Activated B cell treated with CpG ODN at 0.5 μM for 24 hours (primary cell): ENCODE measurements around the gene IRF8. TPM values are rescaled to one million over a fixed set of nuclear protein-coding genes. Genes with fewer than 3 reads are reported as not detected.
"Not testable (repeated sequence)": the region's sequence is repeated elsewhere in the genome, so short reads cannot be mapped to it uniquely, and the experiment has no call there.

Source experiments
- ATAC-seq: fragments of 200-7000 bp; cut with Tn5 transposase; one replicate; pipeline ENCODE4 v1.10.0; 2021; ENCODE audit warnings: low read depth, mild to moderate bottlenecking, moderate library complexity
- CTCF ChIA-PET: fragments of 350-600 bp; sonication (Branson Sonifier 250); formaldehyde crosslinking; loops from one replicate; lab custom pipeline; 2021; ENCODE audit warnings: antibody characterized with exemption; lab: Charles Lee
- POLR2A ChIA-PET: fragments of 350-600 bp; sonication (Branson Sonifier 250); formaldehyde crosslinking; loops from one replicate; lab custom pipeline; 2021; ENCODE audit warnings: antibody characterized with exemption; lab: Charles Lee
- DNase-seq: peaks from one replicate; pipeline ENCODE4 v3.0.0; 2022
- H3K27ac Mint-ChIP-seq: one replicate; pipeline ENCODE4 v1.8.0; 2020; ENCODE audit warnings: mixed read lengths
- H3K27me3 Mint-ChIP-seq: one replicate; pipeline ENCODE4 v1.8.0; 2021; ENCODE audit warnings: mixed read lengths
- H3K36me3 Mint-ChIP-seq: one replicate; pipeline ENCODE4 v1.8.0; 2021; ENCODE audit warnings: low read depth, mixed read lengths
- H3K4me1 Mint-ChIP-seq: one replicate; pipeline ENCODE4 v1.8.0; 2021; ENCODE audit warnings: mixed read lengths
- H3K4me3 Mint-ChIP-seq: one replicate; pipeline ENCODE4 v1.8.0; 2020; ENCODE audit warnings: mild to moderate bottlenecking, mixed read lengths
- H3K9me3 Mint-ChIP-seq: one replicate; pipeline ENCODE4 v1.8.0; 2020; ENCODE audit warnings: mixed read lengths
- CTCF ChIP-seq: fragments of 200-600 bp; IDR thresholded peaks from one replicate; pipeline ENCODE4 v1.8.0; 2022; ENCODE audit warnings: antibody characterized with exemption, mild to moderate bottlenecking
- intact Hi-C: fragments of 100-400 bp; cut with micrococcal nuclease; formaldehyde crosslinking; loops from one replicate; pipeline ENCODE4 v1.15.1; 2024
- total RNA-seq: library from RNA; stranded (reverse); gene quantifications from 2 replicates; pipeline ENCODE4 v1.2.3, GENCODE V29; 2022

Gene IRF8
- total RNA-seq, 1 donor from 2014 or later, result 248 TPM

- Mint-ChIP-seq H3K27me3 (no peaks in the 10 kb centered on the region), H3K4me1 (peaks cover 74% of the 10 kb centered on the region), H3K4me3 (peak overlapping the region; percentile 64), H3K9me3 (no peaks in the 10 kb centered on the region), H3K36me3 (no peaks in the 10 kb centered on the region), H3K27ac (peak overlapping the region; percentile 90)
- intact Hi-C loops, result loop anchor here (2.0 kb wide), 1 partner anchor 34 kb away; no protein-coding TSS in a partner anchor
- POLR2A ChIA-PET, result interaction anchor here (0.7 to 6.1 kb wide), 4 partner anchors 33 to 67 kb away, joined by 3 to 54 read pairs (median 5); partner anchors contain the start of gene IRF8
- no peak for TF ChIP-seq CTCF
- ATAC-seq, result no peak
- CTCF ChIA-PET, result interaction anchor here (1.5 to 1.6 kb wide), 2 partner anchors 39 to 48 kb away, joined by 5 read pairs; no protein-coding TSS in a partner anchor
- DNase-seq, result no peak
Observed at GRCh38 chr16:85869206-85869605, 29.8 kb upstream of the IRF8 start.

DNA sequence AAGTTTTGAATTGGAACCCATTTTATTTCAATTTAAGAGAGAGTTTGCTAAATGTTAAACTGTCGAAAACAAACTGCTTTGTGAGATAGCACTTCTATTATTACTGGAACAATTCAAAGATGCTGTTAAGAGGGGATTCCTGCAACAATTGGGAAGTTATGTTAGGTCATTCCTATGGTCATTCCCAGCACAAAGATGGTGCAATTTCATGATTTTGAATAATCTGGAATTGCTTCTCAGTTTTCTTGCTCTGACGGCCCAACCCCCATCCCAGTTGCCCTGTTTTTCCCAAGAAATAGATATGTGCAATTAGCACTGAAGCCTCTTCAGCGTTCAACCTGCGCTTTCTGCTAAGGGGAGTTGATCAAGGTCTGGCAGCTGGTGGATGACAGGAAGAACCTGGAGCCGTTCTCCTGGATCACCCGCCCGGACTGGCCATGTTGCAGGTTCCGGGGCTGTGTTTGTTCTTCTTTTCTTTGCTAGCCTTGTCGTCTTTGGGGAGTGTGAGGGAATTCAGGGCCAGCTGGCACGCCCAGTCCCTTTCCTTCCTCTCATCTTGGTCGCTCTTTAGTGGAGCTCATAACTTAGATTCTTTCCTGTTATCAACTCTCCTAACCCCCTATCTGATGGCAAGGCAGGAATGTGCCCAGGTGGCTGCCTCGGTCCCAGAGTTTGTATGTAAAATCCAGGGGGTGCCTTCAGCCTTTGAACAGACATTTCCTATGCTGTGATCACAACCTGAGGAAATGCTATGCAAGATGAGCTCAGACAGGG is 29.0 kb upstream of the IRF8 start:
- intact Hi-C loops, result loop anchor here (1.0 to 2.0 kb wide), 2 partner anchors 18 to 33 kb away; no protein-coding TSS in a partner anchor
- Mint-ChIP-seq H3K4me3 (peak overlapping the region; percentile 70), H3K9me3 (no peaks in the 10 kb centered on the region), H3K27me3 (no peaks in the 10 kb centered on the region), H3K4me1 (peaks cover 79% of the 10 kb centered on the region), H3K36me3 (no peaks in the 10 kb centered on the region), H3K27ac (peak overlapping the region; percentile 90)
- CTCF ChIA-PET, result interaction anchor here (0.8 kb wide), 1 partner anchor 48 kb away, joined by 4 read pairs; no protein-coding TSS in a partner anchor
- no peak for TF ChIP-seq CTCF
- DNase-seq, result no peak
- POLR2A ChIA-PET, result interaction anchor here (0.7 to 6.1 kb wide), 6 partner anchors 17 to 66 kb away, joined by 3 to 54 read pairs (median 3); partner anchors contain the start of gene IRF8
- peak; percentile 3 for ATAC-seq

DNA sequence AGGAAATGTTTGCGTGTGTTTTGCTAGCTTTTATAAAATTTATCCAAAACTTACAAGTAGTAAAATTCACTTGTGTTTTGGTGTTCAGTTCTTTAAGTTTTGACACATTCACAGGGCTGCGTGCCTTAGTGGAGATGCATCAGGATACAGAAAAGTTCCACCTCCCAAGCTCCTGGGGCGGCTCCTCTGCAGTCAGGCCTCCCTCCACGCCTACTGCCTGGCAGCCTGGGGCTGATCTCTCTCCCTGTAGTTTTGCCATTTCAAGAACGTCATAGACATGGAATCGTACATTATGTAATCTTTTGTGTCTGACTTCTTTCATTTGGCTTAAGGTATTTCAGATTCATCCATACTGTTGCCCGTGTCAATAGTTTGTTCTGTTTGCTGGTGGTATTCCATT is 27.2 kb upstream of the IRF8 start:
- Mint-ChIP-seq H3K27me3 (no peaks in the 10 kb centered on the region), H3K4me3 (no peak overlapping the region), H3K4me1 (peaks cover 78% of the 10 kb centered on the region), H3K9me3 (no peaks in the 10 kb centered on the region), H3K36me3 (no peaks in the 10 kb centered on the region), H3K27ac (peak overlapping the region; percentile 81)
- DNase-seq (no peak), ATAC-seq (no peak)
- no peak for TF ChIP-seq CTCF
- POLR2A ChIA-PET, result no interaction called here
- CTCF ChIA-PET, result no interaction called here
- intact Hi-C loops, result no loop called here

DNA sequence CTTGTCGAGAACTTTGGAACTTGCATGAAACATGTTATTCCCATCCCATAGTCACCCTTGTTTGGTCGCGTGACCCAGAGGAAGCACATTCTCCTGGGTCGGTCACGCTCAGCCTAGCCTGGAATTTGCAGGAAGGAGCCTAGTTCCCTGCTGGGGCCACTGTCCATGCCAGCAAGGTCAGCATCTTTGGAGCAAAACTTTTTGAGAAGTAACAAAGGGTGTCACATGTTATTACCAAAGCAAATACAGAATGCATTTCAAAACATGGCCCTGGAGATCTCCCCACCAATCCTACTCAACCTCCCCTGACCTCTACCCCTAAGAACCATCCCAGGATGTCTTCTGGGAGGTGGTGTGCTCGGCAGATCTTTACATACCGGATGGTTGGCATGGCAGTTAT is 26.2 kb upstream of the IRF8 start:
- peaks cover 68% of the 10 kb centered on the region for H3K4me1 Mint-ChIP-seq
- ATAC-seq (no peak), DNase-seq (no peak)
- TF ChIP-seq CTCF, result no peak
- peak overlapping the region; percentile 61 for H3K27ac Mint-ChIP-seq
- ChIA-PET CTCF (no interaction called here), POLR2A (no interaction called here)
- intact Hi-C loops, result no loop called here
- no peaks in the 10 kb centered on the region for H3K36me3 Mint-ChIP-seq
- no peaks in the 10 kb centered on the region for H3K27me3 Mint-ChIP-seq
- no peaks in the 10 kb centered on the region for H3K9me3 Mint-ChIP-seq
- H3K4me3 Mint-ChIP-seq, result no peak overlapping the region

- DNase-seq, result no peak
- Mint-ChIP-seq H3K4me1 (peaks cover 64% of the 10 kb centered on the region), H3K9me3 (no peaks in the 10 kb centered on the region), H3K36me3 (no peaks in the 10 kb centered on the region), H3K4me3 (no peak overlapping the region), H3K27me3 (no peaks in the 10 kb centered on the region), H3K27ac (no peak overlapping the region)
- POLR2A ChIA-PET, result no interaction called here
- intact Hi-C loops, result no loop called here
- CTCF ChIA-PET, result no interaction called here
- TF ChIP-seq CTCF, result no peak
- ATAC-seq, result no peak
Observed at GRCh38 chr16:85873153-85873552, 25.8 kb upstream of the IRF8 start.

DNA sequence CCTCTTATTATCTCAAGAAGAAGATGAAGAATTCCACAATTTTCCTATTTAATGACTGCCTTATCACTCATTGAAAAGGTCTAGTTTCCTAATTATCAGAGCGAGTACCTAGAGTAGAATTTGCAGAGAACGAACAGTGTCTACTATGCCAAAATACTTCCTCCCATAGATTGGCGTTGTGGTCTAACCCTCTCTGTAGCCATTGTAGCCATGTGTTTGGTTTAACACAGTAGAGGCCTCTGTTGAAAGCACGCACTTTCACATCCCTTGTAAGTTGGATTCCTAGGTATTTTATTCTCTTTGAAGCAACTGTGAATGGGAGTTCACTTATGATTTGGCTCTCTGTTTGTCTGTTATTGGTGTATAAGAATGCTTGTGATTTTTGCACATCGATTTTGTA is 24.9 kb upstream of the IRF8 start:
- intact Hi-C loops, H3K27ac Mint-ChIP-seq, DNase-seq, H3K4me3 Mint-ChIP-seq, H3K36me3 Mint-ChIP-seq, CTCF ChIA-PET, H3K9me3 Mint-ChIP-seq, H3K27me3 Mint-ChIP-seq, ATAC-seq: not testable (repeated sequence)
- POLR2A ChIA-PET, result interaction anchor here (1.2 kb wide), 1 partner anchor 26 kb away, joined by 3 read pairs; no protein-coding TSS in a partner anchor
- H3K4me1 Mint-ChIP-seq, result peaks cover 55% of the 10 kb centered on the region
